OCI-LY7 (cell line): ENCODE measurements around the gene CLK2.

Source experiments
- CTCF ChIP-seq: fragments of 200-600 bp; sonication (generic); conservative IDR thresholded peaks from 2 replicates; pipeline ENCODE4 v1.5.1; 2014; ENCODE audit warnings: mild to moderate bottlenecking, antibody characterized with exemption, low read length, moderate library complexity, mixed read lengths
- EZH2phosphoT487 ChIP-seq: fragments of 200-600 bp; sonication (generic); IDR thresholded peaks from 2 replicates; pipeline ENCODE4 v1.6.1; 2018; ENCODE audit warnings: low read depth, borderline replicate concordance, mild to moderate bottlenecking, mixed run types, antibody characterized with exemption, low read length, moderate library complexity, mixed read lengths

- no peak for TF ChIP-seq CTCF
- TF ChIP-seq EZH2phosphoT487, result no peak
Measured at GRCh38 chr1:155295942-155296267, 22.6 kb upstream of the CLK2 start.
